Endothelial cell of umbilical vein (primary cell): Measurements from ENCODE around the gene PTGER4. TPM values are rescaled to one million over a fixed set of nuclear protein-coding genes. Genes with fewer than 3 reads are reported as not detected.

ENCODE experiments used
- BruUV-seq: library from RNA; stranded (reverse); fragments of 400-500 nt; replicated peaks from 2 replicates; lab custom pipeline; 2021; lab: Mats Ljungman, UMichigan
- CTCF ChIA-PET: fragments of 300-600, 350-600 bp; sonication (Branson Sonifier 250); formaldehyde crosslinking; loops from one replicate; lab custom pipeline; 2021; ENCODE audit warnings: antibody characterized with exemption, inconsistent platforms; lab: Charles Lee
- POLR2A ChIA-PET: fragments of 300-600, 350-600 bp; sonication (Branson Sonifier 250); formaldehyde crosslinking; loops from one replicate; lab custom pipeline; 2021; ENCODE audit warnings: antibody characterized with exemption, inconsistent platforms; lab: Charles Lee
- DNase-seq: peaks from one replicate; pipeline ENCODE4 v3.0.0-alpha.2; 2011; ENCODE audit warnings: low read depth, low spot score
- FAIRE-seq: peaks from 2 replicates; lab custom pipeline; 2011; peaks lifted over from hg19 to GRCh38; lab: Jason Lieb, UNC
- H2AFZ ChIP-seq: 2 replicates; pipeline ENCODE4 v1.6.0; 2012; ENCODE audit warnings: low read depth, low read length, control low read depth, inconsistent platforms
- H3K27ac ChIP-seq: 2 replicates; pipeline ENCODE4 v1.5.1; 2011; ENCODE audit warnings: low read depth, mild to moderate bottlenecking, control low read depth, low read length, moderate library complexity; ENCODE audit not compliant: insufficient read depth
- H3K27me3 ChIP-seq, 2 experiments: 2 replicates each; pipeline versions ENCODE4 v1.6.0 to v1.6.1; 2011; ENCODE audit warnings: low read length in 2 of 2, mixed read lengths in 1 of 2; ENCODE audit not compliant: control insufficient read depth in 2 of 2, insufficient read depth in 2 of 2
- H3K36me3 ChIP-seq, 2 experiments: 2 replicates in 1 of 2; 3 replicates in 1 of 2; pipeline ENCODE4 v1.5.1; 2011; ENCODE audit warnings: low read length in 2 of 2, mild to moderate bottlenecking in 1 of 2, moderate library complexity in 1 of 2; ENCODE audit not compliant: control insufficient read depth in 2 of 2, insufficient read depth in 2 of 2; ENCODE audit errors: extremely low read depth in 1 of 2
- H3K4me1 ChIP-seq: 3 replicates; pipeline ENCODE4 v1.5.1; 2011; ENCODE audit warnings: mild to moderate bottlenecking, low read length; ENCODE audit not compliant: control insufficient read depth, insufficient read depth; ENCODE audit errors: extremely low read depth
- H3K4me2 ChIP-seq: 2 replicates; pipeline ENCODE4 v1.6.1; 2011; ENCODE audit warnings: low read length, control low read depth, mixed read lengths; ENCODE audit not compliant: insufficient read depth
- H3K4me3 ChIP-seq, 3 experiments: fragments of 200-600 bp in 1 of 3; sonication (generic), shearing (Covaris generic) in 1 of 3; replicated peaks in 1 of 3; 2 replicates each; pipeline ENCODE4 v1.5.1; 2011 to 2016; ENCODE audit warnings: control low read depth in 3 of 3, low read length in 3 of 3, mild to moderate bottlenecking in 2 of 3, inconsistent platforms in 1 of 3, low read depth in 1 of 3, moderate library complexity in 1 of 3; ENCODE audit not compliant: insufficient read depth in 1 of 3
- H3K79me2 ChIP-seq: 2 replicates; pipeline ENCODE4 v1.6.0; 2012; ENCODE audit warnings: low read length, inconsistent platforms; ENCODE audit not compliant: control insufficient read depth, insufficient read depth
- H3K9ac ChIP-seq: replicated peaks from 2 replicates; pipeline ENCODE3; 2011; ENCODE audit warnings: low read length, control low read depth; ENCODE audit not compliant: insufficient read depth; ENCODE audit errors: extremely low read depth
- H3K9me1 ChIP-seq: replicated peaks from 3 replicates; pipeline ENCODE4 v1.6.0; 2011; ENCODE audit warnings: mild to moderate bottlenecking, low read length; ENCODE audit not compliant: control insufficient read depth, insufficient read depth; ENCODE audit errors: extremely low read depth
- H3K9me3 ChIP-seq: replicated peaks from 2 replicates; pipeline ENCODE4 v1.5.1; 2012; ENCODE audit warnings: low read length, inconsistent platforms; ENCODE audit not compliant: control insufficient read depth, insufficient read depth
- H4K20me1 ChIP-seq: replicated peaks from 2 replicates; pipeline ENCODE3; 2011; ENCODE audit warnings: mild to moderate bottlenecking, low read length; ENCODE audit not compliant: control insufficient read depth, insufficient read depth; ENCODE audit errors: extremely low read depth
- EZH2 ChIP-seq: IDR thresholded peaks from 2 replicates; pipeline ENCODE4 v1.6.1; 2012; ENCODE audit warnings: borderline replicate concordance, low read depth, mild to moderate bottlenecking, moderate library complexity, low read length, inconsistent platforms; ENCODE audit not compliant: severe bottlenecking
- FOS ChIP-seq: IDR thresholded peaks from 2 replicates; pipeline ENCODE4 v1.6.1; 2011; ENCODE audit warnings: mild to moderate bottlenecking, low read length, moderate library complexity, borderline replicate concordance; ENCODE audit not compliant: insufficient read depth
- GATA2 ChIP-seq: IDR thresholded peaks from 2 replicates; pipeline ENCODE4 v1.7.0; 2011; ENCODE audit warnings: low read depth, mild to moderate bottlenecking, moderate library complexity, mixed read lengths, low read length; ENCODE audit not compliant: insufficient read length, insufficient read depth
- JUN ChIP-seq: IDR thresholded peaks from 2 replicates; pipeline ENCODE4 v1.6.1; 2011; ENCODE audit warnings: borderline replicate concordance, low read depth; ENCODE audit not compliant: insufficient read length, insufficient read depth
- MAX ChIP-seq: IDR thresholded peaks from 2 replicates; pipeline ENCODE4 v1.6.1; 2011; ENCODE audit not compliant: insufficient read depth, insufficient read length
- MYC ChIP-seq: IDR thresholded peaks from one replicate; pipeline ENCODE4 v1.6.1; 2011; ENCODE audit warnings: mild to moderate bottlenecking, low read depth, low read length
- POLR2A ChIP-seq: IDR thresholded peaks from 2 replicates; pipeline ENCODE4 v1.6.1; 2012; ENCODE audit warnings: low read depth, mild to moderate bottlenecking, control low read depth, low read length
- POLR2AphosphoS5 ChIP-seq: IDR thresholded peaks from 2 replicates; pipeline ENCODE4 v1.6.1; 2012; ENCODE audit warnings: low read depth, mild to moderate bottlenecking, control low read depth, low read length, moderate library complexity; ENCODE audit not compliant: insufficient read depth
- dilution Hi-C: fragments of 300-500 bp; cut with MboI; formaldehyde crosslinking; loops from one replicate; pipeline ENCODE4 v1.15.0; 2019; ENCODE audit warnings: low sequenced_read_pairs; ENCODE audit not compliant: extremely low pct_ligation_motif_present
- intact Hi-C: fragments of 100-400 bp; cut with micrococcal nuclease; formaldehyde crosslinking; loops from one replicate; pipeline ENCODE4 v1.10.0; 2022
- polyA plus RNA-seq, 4 experiments: library from polyadenylated mRNA; depleted of rRNA in 3 of 4; stranded (reverse) in 3 of 4; unstranded in 1 of 4; fragments of >200 nt; gene quantifications; 2 replicates each; pipeline versions ENCODE4 v1.2.1 to v1.2.3, GENCODE V29; 2011 to 2012; ENCODE audit warnings: missing spikeins in 1 of 4
- total RNA-seq: library from RNA; stranded (reverse); gene quantifications from 2 replicates; pipeline ENCODE4 v1.2.3, GENCODE V29; 2021
- TF ChIP-seq, protein P1 (sequence below), 2 donors: IDR thresholded peaks; 1 replicate in 1 of 2; 2 replicates in 1 of 2; pipeline ENCODE4 v1.5.1; 2011; ENCODE audit warnings: low read length in 2 of 2, mild to moderate bottlenecking in 2 of 2, moderate library complexity in 2 of 2, control low read depth in 1 of 2, inconsistent platforms in 1 of 2, low read depth in 1 of 2; ENCODE audit not compliant: insufficient read depth in 1 of 2; ENCODE audit errors: extremely low read depth in 1 of 2

Gene PTGER4
- total and polyA plus RNA-seq, 2 donors (not counting 3 experiments of a cell fraction or from before 2014, with no cell fraction given), result 23.6 to 37.4 TPM

DNA sequence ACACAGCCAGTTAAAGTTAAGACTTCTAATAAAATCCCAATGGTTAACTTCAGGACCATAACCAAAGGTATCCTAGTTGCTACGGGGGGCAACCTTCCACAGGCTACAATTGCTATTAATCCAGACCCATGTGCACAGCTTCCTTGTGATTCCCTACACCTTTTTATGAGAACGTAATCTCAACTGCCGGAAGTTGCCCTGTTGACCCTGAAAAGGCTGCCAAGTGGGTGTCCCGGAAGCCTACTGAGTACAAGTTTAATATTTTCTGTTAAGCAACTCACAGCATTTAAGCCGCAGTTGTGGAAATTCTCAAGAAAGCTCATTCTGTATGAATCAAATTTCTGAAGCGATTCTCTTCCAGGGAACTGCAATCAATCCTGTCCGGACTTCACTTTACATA, 48.5 kb upstream of the PTGER4 start:
- H3K27ac ChIP-seq, result no peak overlapping the region
- TF ChIP-seq POLR2AphosphoS5 (no peak), MAX (no peak)
- no peak overlapping the region for H3K4me3 ChIP-seq
- no TSS peak for BruUV-seq
- dilution Hi-C loops (no loop called here), intact Hi-C loops (no loop called here)
- H2AFZ ChIP-seq, result no peak overlapping the region
- H3K9me3 ChIP-seq, result no peaks in the 10 kb centered on the region
- H3K79me2 ChIP-seq, result no peaks in the 10 kb centered on the region
- no peak overlapping the region for H3K9ac ChIP-seq
- H3K27me3 ChIP-seq, result no peaks in the 10 kb centered on the region
- FAIRE-seq (no peak), DNase-seq (no peak)
- H3K36me3 ChIP-seq, result no peaks in the 10 kb centered on the region
- H3K4me2 ChIP-seq, result no peak overlapping the region
- no peaks in the 10 kb centered on the region for H3K9me1 ChIP-seq
- H4K20me1 ChIP-seq, result no peaks in the 10 kb centered on the region
- H3K4me1 ChIP-seq, result no peaks in the 10 kb centered on the region
- ChIA-PET POLR2A (no interaction called here), CTCF (no interaction called here)

- Histone ChIP-seq H3K4me3 (no peak overlapping the region), H3K79me2 (no peaks in the 10 kb centered on the region), H3K9me1 (no peaks in the 10 kb centered on the region), H3K4me2 (no peak overlapping the region), H3K27ac (no peak overlapping the region), H3K9me3 (no peaks in the 10 kb centered on the region), H3K27me3 (no peaks in the 10 kb centered on the region), H3K4me1 (no peaks in the 10 kb centered on the region), H3K36me3 (no peaks in the 10 kb centered on the region), H3K9ac (no peak overlapping the region), H4K20me1 (no peaks in the 10 kb centered on the region), H2AFZ (no peak overlapping the region)
- FAIRE-seq (no peak), DNase-seq (no peak)
- ChIA-PET POLR2A (no interaction called here), CTCF (no interaction called here)
- dilution Hi-C loops (no loop called here), intact Hi-C loops (no loop called here)
- BruUV-seq, result no TSS peak
- no peak for TF ChIP-seq EZH2
- TF ChIP-seq GATA2, result no peak
- no peak for TF ChIP-seq POLR2AphosphoS5
- TF ChIP-seq, protein P1, sequence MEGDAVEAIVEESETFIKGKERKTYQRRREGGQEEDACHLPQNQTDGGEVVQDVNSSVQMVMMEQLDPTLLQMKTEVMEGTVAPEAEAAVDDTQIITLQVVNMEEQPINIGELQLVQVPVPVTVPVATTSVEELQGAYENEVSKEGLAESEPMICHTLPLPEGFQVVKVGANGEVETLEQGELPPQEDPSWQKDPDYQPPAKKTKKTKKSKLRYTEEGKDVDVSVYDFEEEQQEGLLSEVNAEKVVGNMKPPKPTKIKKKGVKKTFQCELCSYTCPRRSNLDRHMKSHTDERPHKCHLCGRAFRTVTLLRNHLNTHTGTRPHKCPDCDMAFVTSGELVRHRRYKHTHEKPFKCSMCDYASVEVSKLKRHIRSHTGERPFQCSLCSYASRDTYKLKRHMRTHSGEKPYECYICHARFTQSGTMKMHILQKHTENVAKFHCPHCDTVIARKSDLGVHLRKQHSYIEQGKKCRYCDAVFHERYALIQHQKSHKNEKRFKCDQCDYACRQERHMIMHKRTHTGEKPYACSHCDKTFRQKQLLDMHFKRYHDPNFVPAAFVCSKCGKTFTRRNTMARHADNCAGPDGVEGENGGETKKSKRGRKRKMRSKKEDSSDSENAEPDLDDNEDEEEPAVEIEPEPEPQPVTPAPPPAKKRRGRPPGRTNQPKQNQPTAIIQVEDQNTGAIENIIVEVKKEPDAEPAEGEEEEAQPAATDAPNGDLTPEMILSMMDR (IDR thresholded peaks at IDR 0.05; ENCODE audit: extremely low read depth in 1 of 2, insufficient read depth in 1 of 2, low read depth in 1 of 2, low read length in 2 of 2), result no peak
- no peak for TF ChIP-seq POLR2A
- no peak for TF ChIP-seq FOS
- TF ChIP-seq MYC, result no peak
- no peak for TF ChIP-seq MAX
- TF ChIP-seq JUN, result no peak
These were observed 45.6 kb upstream of the PTGER4 start for GRCh38 chr5:40634154-40634553.
